Activated T-helper 9 cell treated with anti-CD3 and anti-CD28 coated beads, Interleukin-2, amount 50 U/mL, for 16 hours (primary cell): Measurements from ENCODE around the gene IRF1.

Source experiments
- DNase-seq: peaks from one replicate; pipeline ENCODE4 v3.0.0-alpha.2; 2020; ENCODE audit warnings: low read depth

IRF1 gene

DNA sequence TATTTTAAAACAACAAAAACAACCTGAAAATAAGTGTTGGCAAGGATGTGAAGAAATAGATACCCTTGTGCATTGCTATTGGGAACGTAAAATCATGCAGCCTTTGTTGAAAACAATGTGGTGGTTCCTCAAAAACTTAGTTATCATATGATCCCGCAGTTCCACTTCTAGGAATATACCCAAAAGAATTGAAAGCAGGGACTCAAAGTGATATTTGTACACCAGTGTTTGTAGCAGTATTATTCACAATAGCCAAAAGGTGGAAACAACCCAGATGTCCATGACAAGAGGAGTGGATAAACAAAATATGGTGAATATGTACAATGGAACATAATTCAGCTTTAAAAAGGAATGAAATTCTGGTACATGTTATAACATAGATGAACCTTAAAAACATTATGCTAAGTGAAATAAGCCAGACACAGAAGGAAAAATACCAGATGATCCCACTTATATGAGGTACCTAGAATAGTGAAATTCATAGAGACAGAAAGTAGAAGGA lies 29.0 kb downstream of the IRF1 start:
- DNase-seq, result no peak

DNA sequence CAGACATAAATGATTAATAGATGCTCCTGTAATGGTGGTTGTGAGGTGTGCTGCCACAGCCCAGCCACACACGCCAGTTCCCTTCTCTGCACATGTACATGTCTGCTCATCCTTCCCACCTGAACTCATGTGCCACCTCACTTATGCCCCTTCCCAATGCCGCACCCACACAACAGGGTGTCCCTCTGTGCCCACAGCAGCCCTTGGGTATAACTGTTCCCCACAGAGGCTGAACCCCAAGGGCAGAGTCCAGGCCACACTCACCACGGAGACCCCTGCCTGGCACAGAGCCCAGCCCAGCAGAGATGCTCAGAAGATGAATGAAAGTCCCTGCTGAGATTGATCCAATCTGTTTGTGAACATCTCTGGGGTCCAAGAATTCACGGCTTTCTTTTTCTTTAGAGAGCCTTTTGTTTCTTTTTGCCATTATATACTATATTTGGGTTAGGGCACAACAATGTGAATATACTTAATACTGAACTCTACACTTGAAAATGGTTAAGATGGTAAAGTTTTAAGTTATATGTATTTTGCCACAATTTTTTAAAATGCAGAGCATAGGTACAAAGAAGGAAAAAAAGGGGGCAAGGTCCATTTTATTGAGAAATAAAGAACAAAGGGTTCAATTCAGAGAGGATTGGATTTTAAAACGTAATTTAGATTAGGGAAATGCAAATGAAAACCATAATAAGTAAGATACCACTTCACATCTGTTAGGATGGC lies 29.6 kb downstream of the IRF1 start:
- DNase-seq, result no peak

DNA sequence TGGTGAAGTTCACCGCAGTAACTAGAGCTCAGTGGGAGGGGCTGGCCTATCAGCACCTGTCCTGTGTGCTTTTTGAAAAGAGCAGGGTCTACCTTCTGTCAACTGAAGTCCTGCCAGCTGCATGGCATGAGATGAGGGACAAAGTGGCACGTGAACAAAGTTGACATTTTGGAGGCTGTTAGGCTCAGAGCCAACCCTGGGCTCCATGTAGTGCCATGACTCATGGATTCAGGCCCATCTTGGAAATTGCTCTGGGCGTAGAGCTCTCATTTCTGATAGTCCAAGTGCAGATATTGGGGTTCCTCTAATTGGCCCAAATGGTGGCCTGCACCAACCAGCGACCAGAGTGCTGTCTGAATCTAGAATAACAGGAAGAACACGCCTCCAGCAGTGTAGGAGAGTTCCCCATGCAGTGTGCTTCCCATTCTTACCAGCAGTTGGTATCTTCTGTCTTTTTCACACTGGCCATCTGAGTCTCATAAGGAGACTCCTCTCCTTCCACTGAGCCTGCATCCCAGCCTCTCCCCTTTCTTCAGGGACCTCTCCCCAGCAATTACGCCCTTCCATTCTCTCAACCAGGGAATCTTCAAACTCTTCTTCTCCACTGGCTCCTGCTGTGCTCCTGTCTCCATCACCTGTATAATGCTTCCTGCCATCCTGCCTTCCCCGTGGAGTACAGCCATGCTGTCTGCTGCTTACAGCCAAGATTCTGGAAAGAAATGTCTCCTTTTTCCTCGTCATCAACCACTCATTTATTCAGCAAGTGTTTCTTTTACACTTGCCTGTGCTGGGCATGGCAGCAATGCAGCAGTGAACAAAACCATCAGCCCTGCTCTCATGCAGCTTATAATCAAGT lies 30.4 kb downstream of the IRF1 start:
- DNase-seq, result no peak

DNA sequence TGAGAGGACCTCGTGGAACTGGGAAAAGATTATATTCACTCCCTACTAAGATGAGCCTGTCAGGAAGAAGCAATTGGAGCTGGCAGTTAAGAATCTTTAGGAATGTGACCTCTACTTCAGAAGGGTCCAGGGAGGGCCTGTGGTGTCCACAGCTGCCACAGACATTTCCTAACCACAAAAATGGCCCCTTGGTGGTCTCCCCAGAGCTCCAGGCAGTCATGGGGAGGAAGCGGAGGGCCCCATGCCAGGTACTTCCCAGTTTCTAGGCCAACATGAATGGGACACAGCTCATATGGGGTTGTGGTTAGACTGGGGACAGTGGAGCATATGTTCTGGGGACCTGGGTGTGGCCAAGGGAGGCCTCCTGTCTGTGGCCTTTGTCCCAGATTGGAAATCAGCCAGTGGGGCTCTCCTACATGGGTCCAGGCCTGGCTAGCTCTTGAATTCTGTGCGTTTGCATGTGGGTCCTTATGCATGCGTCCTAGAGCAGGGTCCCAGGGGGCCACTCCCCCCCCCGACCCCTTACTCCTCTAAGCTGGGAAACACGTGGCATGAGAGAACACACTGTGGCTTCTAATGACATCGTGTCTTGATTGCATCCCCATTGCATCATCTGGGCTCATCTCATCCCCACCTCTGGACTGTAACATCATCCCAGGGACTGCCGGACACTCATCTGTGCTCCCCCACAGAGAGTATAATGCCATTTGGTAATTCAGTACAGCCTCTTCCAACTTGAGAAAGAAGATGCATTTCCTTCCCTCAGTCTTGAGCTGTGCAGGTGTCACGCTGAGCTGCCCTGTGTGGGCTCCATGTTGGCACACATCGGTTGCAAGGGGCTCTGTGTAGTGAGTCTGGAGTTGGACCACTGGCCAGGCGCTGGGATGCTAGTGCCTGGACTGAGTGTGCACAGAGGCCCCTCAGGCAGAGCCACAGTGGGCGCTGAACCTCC lies 31.3 kb downstream of the IRF1 start:
- no peak for DNase-seq

DNA sequence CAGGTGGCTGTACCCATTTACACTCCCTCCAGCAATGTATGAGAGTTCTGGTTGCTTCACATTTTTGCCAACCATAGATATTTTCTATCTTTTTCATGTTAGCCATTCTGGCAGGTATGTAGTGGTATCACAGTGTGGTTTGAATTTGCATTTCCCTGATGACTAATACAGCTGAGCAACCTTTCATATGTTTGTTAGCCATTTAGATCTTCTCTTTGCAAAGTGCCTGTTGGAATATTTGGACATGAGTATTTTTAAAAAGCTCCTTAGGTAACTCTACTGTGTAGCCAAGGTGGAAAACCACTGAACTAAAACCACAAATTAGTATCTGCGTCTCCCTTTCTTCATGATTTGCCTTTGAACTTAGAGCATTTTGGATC lies 31.9 kb downstream of the IRF1 start:
- DNase-seq, result no peak

DNA sequence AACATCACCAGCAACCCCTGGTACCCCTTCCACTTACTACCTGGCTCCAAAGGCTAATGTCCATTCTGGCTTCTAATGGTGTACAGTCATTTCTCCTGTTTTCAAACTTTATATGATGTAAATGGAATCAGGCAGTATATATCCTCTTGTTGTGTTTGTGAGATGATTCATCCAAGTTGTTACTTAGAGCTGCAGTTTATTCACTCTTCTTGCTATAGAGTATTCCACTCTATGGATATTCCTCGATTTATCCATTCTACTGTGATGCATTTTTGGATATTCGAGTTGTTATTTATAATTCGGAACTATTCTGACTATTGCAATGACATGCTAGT lies 32.4 kb downstream of the IRF1 start:
- no peak for DNase-seq

DNA sequence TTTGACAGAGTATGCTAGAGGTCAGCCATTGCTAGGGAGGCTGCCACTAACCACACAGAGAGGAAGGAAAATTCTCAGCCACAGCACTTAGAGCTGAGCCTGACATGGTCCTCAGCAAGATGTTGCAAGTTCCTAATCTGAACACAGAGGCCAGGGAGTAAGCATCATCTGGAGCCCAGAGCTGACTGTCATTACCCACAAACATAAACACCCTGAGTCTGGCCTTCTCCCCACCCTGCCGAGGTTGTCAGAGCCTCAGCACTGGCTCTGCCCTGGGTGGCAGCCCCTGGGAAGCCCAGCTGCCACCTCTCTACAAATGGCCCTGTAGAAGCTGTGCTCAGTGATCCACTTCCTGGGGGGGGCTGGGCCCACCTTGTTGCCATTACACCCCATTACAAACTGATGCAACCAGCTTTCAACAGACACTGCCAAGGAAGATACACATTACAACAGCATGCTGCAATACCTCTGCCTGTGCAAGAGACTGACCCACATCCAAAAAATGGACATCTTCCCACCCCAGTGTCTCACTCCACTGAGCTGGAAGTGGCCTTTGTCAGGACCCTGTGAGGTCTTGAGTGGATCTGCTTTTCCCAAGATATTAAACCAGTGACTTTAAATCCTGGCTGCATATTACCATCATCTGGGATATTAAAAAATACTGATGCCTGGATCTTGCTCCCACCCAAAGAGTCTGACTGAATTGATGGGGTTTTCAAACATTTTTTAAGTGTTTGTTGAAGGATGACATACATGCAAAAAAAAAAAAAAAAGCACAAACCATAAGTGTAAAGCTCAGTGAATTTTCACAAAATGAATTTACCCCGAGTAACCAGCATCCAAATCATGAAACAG lies 33.0 kb downstream of the IRF1 start:
- DNase-seq, result no peak

DNA sequence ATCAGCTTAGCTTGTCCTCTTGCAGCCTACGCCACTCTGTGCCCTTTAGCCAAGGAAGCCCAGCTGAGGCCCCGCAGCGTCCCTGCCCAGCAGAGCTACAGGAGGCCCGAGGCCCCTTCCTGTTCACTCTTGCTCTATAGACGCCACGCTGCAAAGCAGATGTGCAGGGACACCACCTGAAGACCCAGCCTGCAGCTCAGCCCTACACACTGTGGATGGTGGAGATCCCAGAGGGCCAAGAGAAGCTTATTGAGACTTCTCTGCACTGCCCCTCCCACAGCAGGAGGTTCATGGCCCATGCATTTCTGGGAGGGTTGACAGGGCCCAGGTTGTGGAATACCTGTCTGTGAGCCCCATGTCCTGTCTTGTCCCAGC lies 33.6 kb downstream of the IRF1 start:
- no peak for DNase-seq

DNA sequence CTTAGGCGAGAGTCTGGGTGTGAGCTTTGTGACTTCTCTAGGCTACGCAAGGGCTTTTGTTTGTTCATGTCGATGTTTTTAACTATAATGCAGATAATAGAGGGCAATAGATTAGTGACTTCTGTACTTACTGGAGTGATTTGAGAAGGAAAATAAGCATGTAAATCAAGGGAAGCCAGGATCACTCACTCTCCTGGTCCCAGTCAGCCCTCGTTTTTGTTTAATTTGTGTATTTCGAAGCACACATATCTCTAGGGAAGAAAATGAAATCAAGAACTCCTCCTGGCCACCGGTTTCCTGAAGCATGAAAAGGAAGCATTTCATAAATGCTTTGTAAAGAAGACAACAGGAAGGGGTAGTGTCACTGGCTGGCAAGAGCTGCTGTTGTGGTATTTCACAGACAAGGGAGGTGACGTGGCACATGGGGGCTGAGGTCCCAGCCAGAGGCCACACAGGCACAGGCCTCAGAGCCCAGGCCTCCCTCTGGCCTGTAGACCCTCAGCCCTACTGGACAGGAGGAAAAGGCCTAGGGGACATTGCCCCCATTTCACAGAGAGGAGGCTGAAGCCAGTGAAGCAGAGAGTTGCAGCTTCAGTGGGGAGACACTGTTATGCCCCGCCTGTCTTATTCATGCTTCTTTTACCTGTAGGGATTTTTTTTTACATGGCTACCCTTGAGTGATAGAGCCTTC lies 34.1 kb downstream of the IRF1 start:
- DNase-seq, result no peak

DNA sequence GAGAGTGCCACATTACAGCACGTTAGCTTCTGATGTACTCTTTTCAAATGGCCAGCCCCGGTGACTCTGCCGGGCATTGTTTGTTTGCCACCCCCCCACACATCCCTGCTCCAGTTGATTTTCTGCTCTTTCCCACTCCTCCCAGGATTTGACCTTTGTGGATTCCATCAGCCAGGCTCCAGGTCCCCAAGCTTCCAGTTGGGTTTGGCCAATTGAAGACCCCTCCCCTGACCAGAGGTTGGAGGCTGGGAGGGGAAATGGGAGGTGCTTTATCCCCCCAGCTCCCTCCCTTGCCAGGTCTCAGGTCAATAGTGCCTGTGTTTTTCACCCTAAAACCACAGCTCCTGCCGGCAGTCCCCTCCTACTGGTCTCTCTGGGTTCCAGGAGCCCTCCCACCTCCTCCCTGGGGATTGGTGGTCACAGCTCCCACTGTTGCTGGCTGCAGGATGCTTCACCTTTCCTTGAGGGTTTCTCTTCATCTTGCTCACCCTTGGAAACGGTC lies 34.9 kb downstream of the IRF1 start:
- no peak for DNase-seq

DNA sequence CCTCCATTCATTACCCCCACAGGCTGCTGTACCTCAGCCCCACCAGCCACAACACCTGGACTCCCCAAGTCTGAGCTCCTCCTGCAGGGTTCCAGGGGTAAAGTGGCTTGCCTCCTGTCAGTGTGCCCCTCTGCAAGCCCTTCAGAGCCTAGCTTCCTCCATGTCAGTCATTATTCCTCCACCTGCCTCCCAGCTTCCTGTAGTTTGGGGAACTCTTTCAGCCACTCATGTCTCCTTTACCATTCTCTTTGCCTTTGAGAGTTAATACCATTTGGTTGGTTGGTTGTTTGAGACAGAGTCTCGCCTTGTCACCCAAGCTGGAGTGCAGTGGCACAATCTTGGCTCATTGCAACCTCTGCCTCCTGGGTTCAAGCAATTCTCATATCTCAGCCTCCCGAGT lies 36.2 kb downstream of the IRF1 start:
- no peak for DNase-seq

DNA sequence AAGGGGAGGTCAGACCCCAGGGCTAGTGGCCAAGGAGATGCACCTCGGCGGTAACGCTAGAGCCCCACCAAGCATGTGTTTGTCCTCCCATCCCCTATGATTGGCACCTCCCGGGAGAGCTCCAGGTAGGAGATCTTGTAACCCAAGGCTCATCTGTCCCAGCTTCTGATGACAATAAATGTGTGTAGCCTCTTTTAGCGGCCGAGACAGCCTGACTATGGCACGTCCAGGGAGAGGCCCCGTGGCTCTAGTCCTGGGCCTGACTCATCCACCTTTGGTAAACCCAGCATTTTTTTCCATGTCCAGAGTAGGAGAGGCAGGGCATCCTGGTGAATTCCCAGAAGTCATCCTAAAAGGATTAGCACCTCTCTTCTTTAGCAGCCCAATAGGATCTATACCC lies 39.2 kb downstream of the IRF1 start:
- no peak for DNase-seq

DNA sequence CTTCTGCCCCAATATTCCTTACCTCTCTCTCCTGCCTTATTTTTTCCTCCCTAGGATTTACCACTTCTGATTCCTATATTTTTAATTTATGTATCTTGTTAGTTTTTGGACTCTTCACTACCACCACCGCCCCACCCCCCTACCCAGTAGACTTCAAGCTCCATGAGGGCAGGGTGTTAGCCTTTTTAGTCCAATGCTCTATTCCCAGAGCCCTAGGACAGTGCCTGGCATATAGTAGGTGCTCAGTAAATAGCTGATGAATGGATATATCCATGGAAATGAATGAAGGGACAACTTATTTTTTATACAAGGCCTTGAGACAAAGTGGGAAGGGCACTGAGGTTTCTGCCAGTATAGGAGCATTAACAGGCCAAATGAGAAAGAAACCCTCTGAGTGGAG lies 41.5 kb downstream of the IRF1 start:
- no peak for DNase-seq

DNA sequence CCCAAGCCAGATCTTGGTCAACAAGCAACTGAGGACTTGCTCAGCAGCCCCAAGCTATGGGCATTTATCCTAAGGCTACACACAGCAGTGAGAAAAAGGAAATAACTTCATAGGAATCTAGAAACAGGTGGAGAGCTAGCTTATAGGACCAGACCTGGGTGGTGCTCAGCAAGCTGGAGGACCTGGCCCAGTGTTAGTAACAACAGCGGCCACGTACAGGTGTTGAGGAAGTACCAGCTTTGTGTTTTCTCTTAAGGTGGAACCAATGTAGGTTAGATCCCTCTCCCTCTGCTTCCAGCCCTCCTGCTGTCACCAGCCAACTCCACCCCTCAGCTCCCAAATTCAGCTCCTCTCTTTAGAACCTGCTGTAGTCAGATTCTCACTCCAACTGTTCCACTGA lies 43.4 kb downstream of the IRF1 start:
- no peak for DNase-seq

DNA sequence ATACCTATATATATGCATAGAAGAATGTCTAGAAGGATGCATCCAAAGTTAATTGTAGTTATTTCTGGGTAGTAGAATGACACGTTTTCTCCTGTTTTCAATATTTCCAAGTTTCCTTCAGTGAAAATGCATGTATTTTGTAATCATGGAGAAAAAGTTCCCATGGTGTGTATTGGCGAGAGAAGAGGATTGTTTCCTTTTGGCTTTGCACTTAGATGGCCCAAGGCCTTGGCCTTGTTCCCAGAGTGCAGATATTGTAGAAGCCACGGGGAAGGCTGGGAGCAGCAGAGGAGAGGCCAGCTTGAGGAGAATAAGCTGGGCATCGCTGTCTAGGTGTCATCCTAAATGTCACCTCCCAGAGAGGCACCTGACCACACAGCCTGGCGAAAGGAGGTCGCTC lies 44.0 kb downstream of the IRF1 start:
- no peak for DNase-seq

DNA sequence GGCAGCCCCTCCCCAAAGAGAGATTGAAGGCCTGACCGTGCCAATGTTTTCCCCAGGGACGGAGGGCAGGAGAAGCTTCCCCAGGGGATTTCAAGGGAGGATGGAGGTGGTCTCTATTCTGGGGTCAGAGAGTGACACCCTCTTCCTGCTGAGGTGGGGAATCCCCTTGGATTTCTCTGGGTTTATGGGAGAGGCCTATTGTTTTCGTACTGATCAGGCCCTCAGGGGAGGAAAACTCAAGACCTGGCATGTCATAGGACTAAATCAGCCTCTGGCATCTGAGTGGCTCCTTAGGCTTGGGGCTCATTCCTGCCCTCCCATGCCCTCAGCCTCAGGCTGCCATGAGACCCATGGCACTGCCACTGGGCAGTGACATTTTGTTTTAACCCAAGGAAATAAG lies 44.6 kb downstream of the IRF1 start:
- no peak for DNase-seq

DNA sequence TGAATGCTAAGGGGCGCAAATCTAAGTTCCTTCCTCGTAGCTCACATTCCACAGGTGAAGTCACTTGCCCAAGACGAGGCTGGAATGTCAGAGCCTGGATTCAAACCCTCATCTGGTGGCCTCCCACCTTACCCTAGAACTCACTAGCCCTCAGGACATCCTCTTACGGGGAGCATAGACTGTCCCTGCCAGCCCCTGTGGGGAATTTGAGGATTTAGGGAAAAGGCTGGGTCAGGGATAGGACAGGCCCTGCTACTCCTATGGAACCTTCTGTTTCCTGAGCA lies 45.0 kb downstream of the IRF1 start:
- no peak for DNase-seq

DNA sequence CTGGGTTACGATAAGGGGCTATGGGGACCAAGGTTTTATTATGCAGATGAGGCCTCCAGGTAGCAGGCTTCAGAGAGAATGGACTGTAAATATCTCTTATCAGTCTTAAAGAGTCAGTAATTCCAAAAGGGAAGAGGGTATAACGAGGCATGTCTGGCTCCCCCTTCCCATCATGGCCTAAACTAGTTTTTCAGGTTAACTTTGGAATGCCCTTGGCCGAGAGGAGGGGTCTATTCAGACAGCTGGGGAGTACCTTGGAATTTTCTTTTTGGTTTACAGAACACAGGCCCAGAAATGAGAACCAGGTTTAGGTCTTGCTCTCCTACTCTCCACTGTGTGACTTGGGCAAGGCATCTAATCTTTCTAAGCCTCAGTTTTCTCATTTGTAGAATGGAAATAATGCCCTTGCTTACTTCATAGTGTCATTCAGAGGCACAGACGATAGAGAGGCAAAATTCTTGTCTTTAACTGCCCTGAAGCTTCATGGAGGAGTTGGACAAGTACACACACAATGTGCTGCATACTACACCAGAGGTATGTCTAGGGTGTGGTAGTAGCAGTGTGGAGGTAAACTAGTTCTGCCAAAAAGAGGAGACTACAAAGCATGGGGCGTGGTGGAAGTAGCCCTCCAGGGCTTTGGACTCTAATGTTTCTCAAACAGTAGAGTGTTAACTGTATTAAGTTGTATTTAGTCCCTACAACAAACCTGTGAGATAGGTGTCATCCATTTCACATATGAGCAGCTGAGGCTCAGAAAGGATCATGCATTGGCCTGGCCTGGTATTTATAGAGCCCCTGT lies 45.5 kb downstream of the IRF1 start:
- no peak for DNase-seq

DNA sequence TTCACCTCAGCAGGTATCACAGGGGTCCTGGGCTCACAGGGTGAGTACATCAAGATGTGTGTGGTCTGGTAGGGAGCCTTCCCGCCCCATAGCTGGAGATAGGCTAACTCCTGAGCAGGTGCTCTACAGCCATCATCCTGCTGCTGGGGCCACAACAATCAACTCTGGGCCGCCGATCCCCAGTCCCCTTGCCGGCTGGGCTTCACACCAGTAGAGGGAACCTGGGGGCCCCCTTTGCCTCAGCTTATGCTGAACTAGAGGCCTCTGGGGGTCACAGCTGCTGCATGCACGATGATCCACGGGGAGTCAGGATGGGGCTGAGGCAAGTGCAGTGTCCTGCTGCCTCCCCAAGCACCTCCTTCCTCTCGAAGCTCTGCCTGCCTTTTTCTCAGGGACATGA lies 46.5 kb downstream of the IRF1 start:
- no peak for DNase-seq

DNA sequence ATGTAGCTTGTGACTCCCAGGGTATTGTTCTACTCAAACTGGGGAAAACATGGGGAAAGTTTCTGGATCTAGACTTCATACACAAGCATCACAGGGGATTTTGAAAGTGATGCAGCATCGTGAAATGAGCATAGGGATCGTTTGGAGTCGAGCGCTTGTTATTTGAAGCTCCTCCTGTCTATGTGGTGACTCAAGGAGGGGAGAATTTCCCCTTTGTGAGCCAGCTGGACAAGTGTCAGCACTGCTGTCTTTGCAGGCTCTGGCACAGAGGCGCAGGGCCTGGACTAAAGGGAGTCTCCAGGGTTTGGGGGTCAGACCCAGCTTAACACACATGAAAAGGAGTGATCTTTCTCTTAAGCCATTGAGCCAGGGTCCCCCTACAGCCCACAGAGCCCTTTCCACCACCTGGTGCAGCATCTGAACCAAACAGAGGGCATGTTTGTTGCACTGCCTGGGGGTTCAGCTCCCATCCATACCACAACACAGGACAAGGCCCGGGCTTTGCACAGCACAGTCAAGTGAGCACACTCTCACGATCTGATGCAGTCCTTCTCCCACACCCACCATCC lies 51.0 kb downstream of the IRF1 start:
- DNase-seq, result no peak
